HG03280 (cell line): ENCODE results near the gene RPS6KL1.
A peak's percentile ranks its signal among the peaks of the same experiment; 100 is the strongest.

Source experiments
- ATAC-seq: cut with Tn5 transposase; IDR thresholded peaks from one replicate; pipeline ENCODE4 v1.9.1; 2021; ENCODE audit warnings: mild to moderate bottlenecking, moderate library complexity; ENCODE audit not compliant: unreplicated experiment

The RPS6KL1 gene

GRCh38 chr14:74913986-74914573 is 9.0 kb downstream of the RPS6KL1 start:
- ATAC-seq = no peak

GRCh38 chr14:74913393-74913910 is 9.6 kb downstream of the RPS6KL1 start:
- ATAC-seq = no peak

DNA sequence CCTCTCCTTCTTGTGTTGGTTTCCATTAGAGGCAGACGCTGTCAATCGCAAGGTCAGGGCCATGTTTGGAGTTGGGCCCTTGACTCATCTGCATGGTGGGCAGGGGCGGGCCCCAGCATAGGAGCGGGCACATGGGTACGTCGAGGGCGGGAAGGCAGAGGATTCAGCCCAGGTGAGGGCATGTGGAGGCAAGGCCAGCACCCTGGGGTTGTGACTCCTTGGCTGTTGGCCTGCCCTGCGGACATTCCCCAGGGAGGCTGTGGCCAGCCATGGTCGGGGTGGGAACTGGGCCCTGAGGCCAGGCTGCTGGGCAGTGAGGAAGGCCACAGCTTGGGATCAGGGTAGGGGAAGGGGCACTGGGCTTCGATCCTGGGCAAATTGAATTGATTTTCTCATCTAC is 10.3 kb downstream of the RPS6KL1 start:
- ATAC-seq = no peak

GRCh38 chr14:74912111-74912510 is 10.9 kb downstream of the RPS6KL1 start:
- no peak for ATAC-seq

DNA sequence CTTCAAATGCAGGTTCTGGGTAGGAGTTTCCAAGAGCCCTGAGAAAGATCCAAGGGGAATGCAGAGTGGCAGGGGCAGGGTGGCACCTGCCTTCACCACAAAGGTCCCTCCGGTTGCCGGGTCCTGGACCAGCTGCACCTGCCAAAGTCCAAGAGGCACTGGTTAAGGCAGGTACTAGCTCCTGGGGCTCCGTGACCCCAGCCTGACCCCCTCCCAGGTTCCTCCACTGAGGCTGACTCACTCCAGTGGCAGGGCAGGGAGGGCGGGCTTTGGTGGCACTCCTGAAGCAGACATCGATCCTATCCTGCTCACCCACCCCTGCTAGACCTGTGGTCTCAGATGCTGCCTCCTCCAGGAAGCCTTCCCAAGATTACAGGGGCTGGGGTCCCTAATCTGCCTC is 11.4 kb downstream of the RPS6KL1 start:
- ATAC-seq = no peak

DNA sequence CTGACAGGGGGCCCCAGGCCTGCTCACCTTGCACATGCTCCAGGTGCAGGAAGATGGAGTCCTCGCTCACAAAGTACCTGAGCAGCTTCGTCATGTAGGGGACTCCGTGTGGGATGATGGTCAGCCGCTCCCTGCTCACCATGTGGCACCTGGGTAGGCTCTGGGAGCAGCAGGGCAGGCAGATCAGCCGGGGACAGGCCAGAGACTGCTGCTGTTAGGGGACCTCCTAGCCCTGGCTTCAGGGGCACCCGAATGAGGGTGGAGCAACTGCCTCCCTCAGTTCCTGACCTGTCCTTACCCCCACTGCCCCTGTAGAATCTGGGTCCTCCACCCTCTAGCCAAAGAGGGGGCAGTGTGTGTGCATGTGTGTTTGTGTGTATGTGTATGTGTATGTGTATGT is 11.8 kb downstream of the RPS6KL1 start:
- no peak for ATAC-seq

GRCh38 chr14:74910556-74910955 is 12.5 kb downstream of the RPS6KL1 start:
- no peak for ATAC-seq

- no peak for ATAC-seq
These were observed 13.1 kb downstream of the RPS6KL1 start for GRCh38 chr14:74909911-74910310.

- no peak for ATAC-seq
These were observed 13.6 kb downstream of the RPS6KL1 start for GRCh38 chr14:74909501-74909900.

DNA sequence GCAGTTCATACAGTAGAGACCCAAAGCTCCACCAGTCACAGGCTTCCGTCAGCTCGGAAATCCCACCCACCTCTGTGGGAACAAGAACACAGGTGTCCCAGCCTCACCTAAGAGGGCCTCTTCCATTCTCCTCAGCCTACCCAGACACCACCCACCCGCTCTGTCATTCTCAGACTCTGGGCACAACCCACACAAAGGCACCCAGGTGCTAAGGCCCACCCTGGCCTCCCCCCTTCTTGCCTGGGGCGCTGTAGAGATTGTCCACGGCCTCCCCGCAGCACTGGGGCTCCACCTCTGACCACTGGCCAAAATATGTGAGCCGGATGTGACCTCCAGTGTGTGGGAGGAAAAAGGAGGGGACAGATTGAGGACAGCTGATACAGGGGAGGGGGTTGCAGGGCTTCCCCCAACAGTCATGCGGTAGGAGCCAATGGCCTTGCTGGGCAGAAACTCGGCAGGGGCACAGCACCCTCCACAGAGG is 14.2 kb downstream of the RPS6KL1 start:
- ATAC-seq = no peak

DNA sequence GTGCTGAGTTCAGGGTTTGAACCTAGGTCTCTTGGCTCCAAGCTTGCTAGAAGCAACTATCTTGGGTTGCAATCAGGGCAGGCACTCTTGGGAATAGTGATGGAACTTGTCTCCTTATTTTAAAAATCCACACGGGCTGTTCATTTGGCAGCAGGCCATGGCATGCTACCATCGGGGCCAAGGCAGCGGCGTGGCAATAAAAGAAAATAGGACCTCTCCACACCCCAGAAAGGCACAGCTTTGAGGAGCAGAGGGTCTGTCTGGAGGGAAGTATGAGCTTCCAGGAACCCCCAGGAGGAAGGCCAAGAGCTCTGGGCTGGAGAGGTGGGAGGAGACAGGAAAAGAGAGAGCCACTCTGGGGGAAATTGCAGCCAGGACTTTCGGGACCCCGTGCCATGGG is 15.3 kb downstream of the RPS6KL1 start:
- ATAC-seq = no peak

GRCh38 chr14:74906925-74907521 is 16.0 kb downstream of the RPS6KL1 start:
- ATAC-seq = no peak

DNA sequence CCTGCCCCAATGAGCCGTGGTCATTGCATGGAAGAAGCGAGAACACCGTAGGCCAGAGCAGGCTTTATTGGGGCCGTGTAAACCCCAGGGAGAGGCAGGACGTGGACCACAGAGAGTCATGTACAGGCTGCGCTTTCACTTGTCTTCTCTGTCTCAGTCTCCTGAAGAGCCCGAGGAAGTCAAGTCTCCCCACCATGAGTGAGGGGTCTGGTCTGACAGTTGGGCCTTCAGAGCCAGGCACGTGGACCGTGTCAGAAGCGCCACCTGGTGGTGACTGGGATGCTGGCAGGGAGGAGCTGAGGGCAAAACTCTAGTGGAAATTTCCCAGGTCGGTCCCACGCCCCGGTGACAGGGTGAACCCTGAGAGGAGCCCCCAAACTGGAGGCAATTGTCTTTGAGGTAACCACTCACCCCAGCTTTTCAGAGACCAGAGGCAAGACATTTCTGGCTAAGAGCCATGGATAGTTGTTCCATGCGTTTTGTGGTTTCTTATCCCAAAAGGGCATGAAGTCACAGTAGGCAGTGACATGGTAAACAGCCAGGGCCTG is 17.4 kb downstream of the RPS6KL1 start:
- ATAC-seq = no peak

DNA sequence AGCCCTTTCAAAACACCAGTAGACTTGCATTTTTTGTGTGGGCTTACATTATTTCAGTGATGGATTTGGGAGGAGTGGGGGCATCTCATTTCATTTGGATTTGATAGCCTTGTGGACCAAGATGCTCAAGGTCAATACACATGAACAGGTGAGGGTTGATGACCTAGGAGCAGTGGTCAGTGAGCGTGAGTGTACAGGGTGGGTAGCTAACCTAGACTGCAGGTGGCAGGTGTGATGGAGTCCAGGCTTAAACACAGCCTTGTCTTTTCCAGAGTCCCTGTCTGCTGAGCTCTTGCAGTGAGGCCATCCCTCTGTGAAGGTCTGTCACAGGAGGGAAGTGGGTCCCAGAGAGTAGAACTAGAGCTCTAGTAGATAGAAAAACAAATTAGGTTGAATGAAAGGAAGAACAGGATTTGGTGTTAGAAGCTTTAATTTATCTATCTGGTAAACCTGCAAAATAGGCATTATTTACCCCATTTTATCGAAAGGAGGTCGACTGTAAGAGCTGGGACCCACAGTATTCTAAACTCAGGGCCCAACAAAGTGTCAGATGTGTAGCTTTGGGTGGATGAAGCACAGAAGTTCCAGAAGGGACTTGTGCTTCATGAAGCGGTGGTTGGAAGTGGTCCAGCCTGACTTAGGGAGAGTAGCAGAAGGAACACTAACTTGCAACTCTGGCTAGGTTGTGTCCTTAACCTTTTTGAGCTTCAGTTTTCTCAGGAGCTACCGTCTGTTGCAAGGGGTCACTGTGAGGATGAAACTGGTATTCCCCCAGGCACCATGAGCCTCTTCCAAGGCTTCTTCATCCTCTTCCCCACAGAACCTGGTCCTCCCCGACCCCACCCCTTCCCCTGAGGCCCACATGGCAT is 18.2 kb downstream of the RPS6KL1 start:
- ATAC-seq = no peak

DNA sequence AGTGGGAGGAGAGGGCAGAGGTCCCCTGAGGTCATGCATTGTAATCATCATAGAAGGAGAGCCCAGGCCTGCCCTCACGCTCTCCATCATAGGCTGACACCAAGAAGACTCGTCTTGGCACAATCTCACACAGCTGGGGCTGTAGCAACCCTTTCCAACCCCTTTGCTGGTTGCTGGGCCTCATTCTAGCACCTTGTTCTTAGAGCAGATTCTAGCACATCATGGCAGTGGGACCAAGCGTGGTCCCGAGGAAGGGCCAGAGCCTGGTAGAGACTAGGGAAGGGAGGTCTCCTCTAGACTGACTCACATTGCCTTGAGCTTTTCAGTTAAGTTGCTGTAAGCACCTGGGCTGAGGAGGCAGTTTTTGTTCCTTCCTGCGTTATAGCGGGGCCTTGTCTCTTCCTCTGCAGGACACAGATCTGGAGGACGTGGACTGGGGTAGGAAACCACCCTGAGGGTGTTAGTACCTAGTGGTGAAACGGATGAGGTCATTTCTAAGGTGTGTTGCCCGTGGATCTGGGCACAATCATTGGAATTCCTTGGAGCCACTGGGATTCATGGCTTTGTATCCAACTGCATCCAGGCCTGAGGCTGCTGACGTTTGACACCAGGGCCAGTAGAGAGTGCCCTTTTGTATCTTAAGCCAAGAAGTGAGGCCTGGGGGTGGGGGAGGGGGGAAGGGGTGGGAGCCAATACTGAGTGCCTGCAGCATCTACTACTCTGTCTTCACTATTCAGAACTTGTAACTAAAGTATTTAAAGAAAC is 19.9 kb downstream of the RPS6KL1 start:
- ATAC-seq = no peak

DNA sequence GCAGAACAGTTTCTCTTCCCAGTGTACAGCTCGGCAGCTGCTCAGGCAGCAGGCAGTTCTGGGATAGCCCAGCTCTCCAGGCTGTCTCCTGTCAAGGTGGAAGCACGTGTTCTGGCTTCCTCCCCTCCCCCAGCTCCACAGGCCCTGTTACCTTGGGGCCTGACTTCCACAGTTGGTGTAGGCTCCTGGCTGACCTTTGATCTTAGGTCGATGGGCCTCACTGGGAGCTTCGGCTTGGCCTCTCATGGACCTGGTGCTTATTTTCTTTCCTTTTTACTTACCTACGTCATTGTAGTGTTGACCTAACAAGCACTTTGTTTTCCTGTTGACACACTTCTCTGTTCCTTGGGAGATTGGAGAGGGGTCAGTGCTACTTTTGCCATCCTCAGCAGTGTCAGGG is 24.4 kb downstream of the RPS6KL1 start:
- no peak for ATAC-seq

DNA sequence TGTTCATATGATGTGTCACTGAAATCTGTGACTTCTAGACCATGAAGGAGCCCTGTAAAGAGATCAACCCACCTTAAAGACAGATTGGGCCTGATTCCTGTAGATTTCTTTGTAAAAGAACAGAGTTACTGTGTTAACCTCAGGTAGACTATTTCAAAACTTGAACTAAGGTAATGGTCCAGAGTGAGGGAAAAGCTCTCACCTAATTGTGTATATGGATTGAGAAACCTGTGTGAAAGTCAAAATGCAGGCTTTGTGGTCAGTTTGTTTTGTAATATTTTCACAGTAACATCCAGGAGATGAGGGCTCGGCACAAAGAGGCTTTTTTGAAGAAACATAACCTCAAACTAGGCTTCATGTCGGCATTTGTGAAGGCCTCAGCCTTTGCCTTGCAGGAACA is 25.0 kb downstream of the RPS6KL1 start:
- no peak for ATAC-seq

DNA sequence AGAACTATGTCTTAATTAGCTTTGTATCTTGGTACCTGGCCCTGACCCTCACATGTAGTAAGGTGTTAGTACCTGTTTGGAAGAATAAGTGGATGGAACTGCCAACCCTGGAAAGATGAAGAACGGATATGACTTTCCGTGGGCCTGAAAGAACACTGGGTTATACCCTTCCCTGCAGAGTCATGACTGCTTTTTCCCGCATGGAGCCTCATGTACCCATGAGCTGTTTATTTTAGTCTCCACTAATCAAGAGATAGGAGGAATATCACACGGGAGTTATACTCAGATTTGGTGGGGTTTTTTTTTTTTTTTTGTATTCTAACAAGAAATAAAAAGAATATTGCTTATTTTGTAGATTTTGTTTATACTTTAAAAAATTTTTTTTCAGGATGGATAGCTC is 25.4 kb downstream of the RPS6KL1 start:
- ATAC-seq = no peak

DNA sequence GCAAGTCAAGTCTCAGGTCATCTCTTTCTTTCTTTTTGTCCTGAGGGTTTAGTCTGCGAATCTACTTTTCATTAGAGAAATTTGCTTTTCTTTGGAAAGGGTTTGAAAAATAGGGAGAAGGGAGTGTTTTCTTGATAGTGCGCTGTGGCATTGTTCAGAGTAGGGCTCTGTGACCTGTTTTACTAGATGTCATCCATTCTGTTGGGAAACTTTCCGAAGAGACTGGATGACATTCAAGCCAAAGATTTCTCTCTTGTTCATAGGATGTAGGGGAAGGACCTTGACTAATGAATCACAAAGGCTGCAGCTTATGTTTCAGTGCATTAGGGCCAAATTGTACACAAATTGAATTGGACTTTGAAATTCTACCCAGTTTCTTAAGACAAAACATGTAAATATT is 26.7 kb downstream of the RPS6KL1 start:
- no peak for ATAC-seq

DNA sequence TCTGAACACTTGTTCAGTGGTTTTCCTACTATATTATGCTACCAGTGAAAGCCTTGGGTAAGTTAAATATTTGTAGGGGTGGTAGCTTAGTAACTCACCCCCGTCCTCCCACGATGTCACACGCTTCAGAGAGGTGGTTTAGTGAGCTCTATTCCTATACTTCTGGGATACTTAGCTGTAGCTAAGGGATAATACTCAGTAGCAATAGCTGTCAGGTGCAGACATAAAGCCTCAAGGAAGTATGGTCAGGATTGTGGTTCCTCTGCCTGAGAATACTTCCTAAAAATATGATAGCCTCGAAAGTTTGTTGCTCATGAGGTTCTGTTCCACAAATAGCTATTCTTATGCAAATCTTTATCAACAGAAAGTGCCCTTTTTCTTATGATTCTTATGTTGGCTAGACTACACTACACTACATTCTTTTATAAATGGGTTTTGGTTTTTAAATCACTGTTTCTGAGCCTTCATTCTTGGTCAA is 29.4 kb downstream of the RPS6KL1 start:
- ATAC-seq = peak; percentile 62

GRCh38 chr14:74892745-74893144 is 30.3 kb downstream of the RPS6KL1 start:
- no peak for ATAC-seq
